K562 (cell line): ENCODE results near the gene GALNT7. TPM values are rescaled to one million over a fixed set of nuclear protein-coding genes. Genes with fewer than 3 reads are reported as not detected.

Experiments used
- ATF7 ChIP-seq: fragments of 450-650 bp; IDR thresholded peaks from 2 replicates; pipeline ENCODE4 v1.7.1; 2014; ENCODE audit warnings: mild to moderate bottlenecking, moderate library complexity
- CSDE1 ChIP-seq, 2 experiments: fragments of 450-650 bp; IDR thresholded peaks; 2 replicates each; pipeline ENCODE4 v1.6.1; 2016; ENCODE audit warnings: mild to moderate bottlenecking in 1 of 2
- HDAC1 ChIP-seq, 2 experiments: fragments of 450-650 bp; IDR thresholded peaks; 2 replicates each; pipeline ENCODE4 v1.6.1; 2016 to 2017; ENCODE audit warnings: inconsistent platforms in 1 of 2, mild to moderate bottlenecking in 1 of 2, moderate library complexity in 1 of 2
- HDAC3 ChIP-seq: fragments of 450-650 bp; IDR thresholded peaks from 2 replicates; pipeline ENCODE4 v1.6.1; 2018; ENCODE audit warnings: borderline replicate concordance, mild to moderate bottlenecking, moderate library complexity; ENCODE audit not compliant: partially characterized antibody
- HNRNPH1 ChIP-seq: fragments of 200-400 bp; formaldehyde crosslinking; optimal IDR thresholded peaks from 2 replicates; pipeline ENCODE3; 2017; ENCODE audit warnings: low read depth, mild to moderate bottlenecking, low read length, moderate library complexity
- JUN ChIP-seq, 2 experiments: sonication (generic) in 1 of 2; formaldehyde crosslinking in 1 of 2; IDR thresholded peaks; 2 replicates each; pipeline versions ENCODE4 v1.6.1 to v1.8.0; 2012 to 2022; ENCODE audit warnings: borderline replicate concordance in 2 of 2, mild to moderate bottlenecking in 2 of 2, improper control_type of control experiment in 1 of 2, low read depth in 1 of 2, low read length in 1 of 2, missing genetic modification reagents in 1 of 2
- KAT2B ChIP-seq: IDR thresholded peaks from one replicate; pipeline ENCODE4 v1.6.1; 2012; ENCODE audit warnings: low read depth, mild to moderate bottlenecking, control low read depth, inconsistent platforms, low read length, moderate library complexity
- NELFE ChIP-seq: IDR thresholded peaks from 2 replicates; pipeline ENCODE4 v1.6.1; 2011; ENCODE audit warnings: mild to moderate bottlenecking; ENCODE audit not compliant: insufficient read depth, insufficient read length
- PTTG1 ChIP-seq: fragments of 450-650 bp; IDR thresholded peaks from 2 replicates; pipeline ENCODE4 v1.6.1; 2016; ENCODE audit warnings: low read depth, mild to moderate bottlenecking, missing genetic modification characterization, missing compliant biosample characterization
- SMARCC2 ChIP-seq: fragments of 450-650 bp; IDR thresholded peaks from 2 replicates; pipeline ENCODE4 v1.6.1; 2017; ENCODE audit warnings: antibody characterized with exemption, moderate library complexity, mild to moderate bottlenecking, low read depth
- TEAD4 ChIP-seq, 2 experiments: sonication (generic) in 1 of 2; formaldehyde crosslinking in 1 of 2; IDR thresholded peaks; 2 replicates each; pipeline versions ENCODE4 v1.6.1 to v1.8.0; 2012 to 2022; ENCODE audit warnings: borderline replicate concordance in 1 of 2, inconsistent platforms in 1 of 2, low read length in 1 of 2, mild to moderate bottlenecking in 1 of 2, missing genetic modification reagents in 1 of 2
- YY1 ChIP-seq, 3 experiments: IDR thresholded peaks; 2 replicates each; pipeline ENCODE4 v1.6.1; 2011; ENCODE audit warnings: low read length in 2 of 3, mild to moderate bottlenecking in 2 of 3, moderate library complexity in 2 of 3, borderline replicate concordance in 1 of 3, control low read depth in 1 of 3, low read depth in 1 of 3; ENCODE audit not compliant: insufficient read depth in 3 of 3, insufficient replicate concordance in 2 of 3, control insufficient read depth in 1 of 3, insufficient read length in 1 of 3; ENCODE audit errors: extremely low read depth in 1 of 3
- ZNF717 ChIP-seq: fragments of 250-450 bp; sonication (Bioruptor Pico); IDR thresholded peaks from 2 replicates; pipeline ENCODE4 v1.5.0; 2021
- polyA plus RNA-seq, 8 experiments: library from polyadenylated mRNA; depleted of rRNA in 4 of 8; stranded (reverse) in 5 of 8; unstranded in 3 of 8; fragments of >200 nt; fragmentation: Nextera tagmentation in 2 of 8; fragmentation: Illumina TruSeq in 1 of 8; extraction: Ambion mirVana in 2 of 8; extraction: Trizol in 1 of 8; gene quantifications; 2 replicates each; pipeline versions ENCODE4 v1.2.1 to v1.2.3, GENCODE V29; 2011 to 2014; ENCODE audit warnings: inconsistent platforms in 1 of 8, missing spikeins in 1 of 8
- total RNA-seq, 7 experiments: library from RNA; depleted of rRNA in 6 of 7; stranded (reverse); fragments of >200 nt in 6 of 7; fragmentation: Illumina TruSeq in 2 of 7; extraction: Trizol in 2 of 7; gene quantifications; 2 replicates each; pipeline versions ENCODE4 v1.2.1 to v1.2.3, GENCODE V29; 2011 to 2021; ENCODE audit warnings: low replicate concordance in 1 of 7
- TF ChIP-seq, protein P1 (sequence below): IDR thresholded peaks from 2 replicates; pipeline ENCODE4 v1.6.1; 2016; ENCODE audit warnings: missing genetic modification characterization, missing compliant biosample characterization
- TF ChIP-seq, protein P2 (sequence below), 2 experiments: fragments of 450-650 bp; IDR thresholded peaks; 2 replicates each; pipeline ENCODE4 v1.6.1; 2018; ENCODE audit warnings: mild to moderate bottlenecking in 2 of 2, low read depth in 1 of 2; ENCODE audit not compliant: partially characterized antibody in 2 of 2
- TF ChIP-seq, protein P3 (sequence below): fragments of 450-650 bp; IDR thresholded peaks from 2 replicates; pipeline ENCODE4 v1.6.1; 2016; ENCODE audit warnings: missing biosample characterization, missing genetic modification characterization

Gene GALNT7
- total and polyA plus RNA-seq, 9 of the 15 experiments (the other 6 are each of a cell fraction or from before 2014, with no cell fraction given): 16.7 to 38.7 (median 31.1) TPM

DNA sequence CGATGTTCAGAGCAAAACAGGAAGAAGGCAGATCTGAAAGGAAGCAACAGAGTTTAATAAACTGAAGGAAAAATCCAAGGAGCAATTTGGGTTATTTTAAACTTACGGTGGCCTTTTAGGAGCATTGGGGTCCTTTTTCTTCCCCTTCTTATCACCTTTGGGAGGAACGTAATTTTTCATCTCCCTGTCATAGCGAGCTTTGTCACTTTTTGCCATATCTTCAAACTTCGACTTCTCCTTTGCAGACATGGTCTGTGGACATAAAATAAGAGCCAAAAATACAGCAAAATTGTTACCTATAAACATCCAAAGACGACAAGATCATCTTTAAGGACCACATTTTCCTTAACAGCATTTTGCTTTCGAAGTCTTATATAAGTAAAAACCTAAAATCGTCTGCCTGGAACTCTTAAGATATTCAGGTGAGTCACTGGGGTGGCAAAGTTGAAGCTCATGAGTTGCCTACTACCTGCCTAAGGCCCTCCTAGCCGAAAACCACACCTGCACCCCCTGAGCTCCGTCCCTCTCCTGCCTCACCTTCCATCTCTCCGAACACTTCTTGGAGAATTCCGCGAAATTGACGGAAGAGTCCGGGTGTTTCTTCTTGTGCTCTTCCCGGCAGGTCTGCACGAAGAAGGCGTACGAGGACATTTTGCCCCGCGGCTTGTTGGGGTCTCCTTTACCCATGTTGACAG, 164.5 kb downstream of the GALNT7 start (continued):
- TF ChIP-seq YY1 (IDR thresholded peaks at IDR 0.05; ENCODE audit: borderline replicate concordance in 1 of 3, control insufficient read depth in 1 of 3, extremely low read depth in 1 of 3, insufficient read depth in 3 of 3, insufficient read length in 1 of 3, insufficient replicate concordance in 2 of 3, low read depth in 1 of 3, low read length in 2 of 3): no peak
- TF ChIP-seq, protein P1, sequence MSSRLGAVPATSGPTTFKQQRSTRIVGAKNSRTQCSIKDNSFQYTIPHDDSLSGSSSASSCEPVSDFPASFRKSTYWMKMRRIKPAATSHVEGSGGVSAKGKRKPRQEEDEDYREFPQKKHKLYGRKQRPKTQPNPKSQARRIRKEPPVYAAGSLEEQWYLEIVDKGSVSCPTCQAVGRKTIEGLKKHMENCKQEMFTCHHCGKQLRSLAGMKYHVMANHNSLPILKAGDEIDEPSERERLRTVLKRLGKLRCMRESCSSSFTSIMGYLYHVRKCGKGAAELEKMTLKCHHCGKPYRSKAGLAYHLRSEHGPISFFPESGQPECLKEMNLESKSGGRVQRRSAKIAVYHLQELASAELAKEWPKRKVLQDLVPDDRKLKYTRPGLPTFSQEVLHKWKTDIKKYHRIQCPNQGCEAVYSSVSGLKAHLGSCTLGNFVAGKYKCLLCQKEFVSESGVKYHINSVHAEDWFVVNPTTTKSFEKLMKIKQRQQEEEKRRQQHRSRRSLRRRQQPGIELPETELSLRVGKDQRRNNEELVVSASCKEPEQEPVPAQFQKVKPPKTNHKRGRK (tag): no peak
- TF ChIP-seq KAT2B: no peak
- TF ChIP-seq TEAD4 (IDR thresholded peaks at IDR 0.05; ENCODE audit: low read length): peak; percentile 11; the same call in 1 of the 2 replicates
- no peak for TF ChIP-seq TEAD4 (CRISPR knock-in tag; IDR thresholded peaks at IDR 0.05; ENCODE audit: borderline replicate concordance)
- TF ChIP-seq PTTG1 (tag): no peak
- TF ChIP-seq ATF7: no peak
- no peak for TF ChIP-seq ZNF717 (CRISPR knock-in tag)
- TF ChIP-seq HNRNPH1: no peak
- TF ChIP-seq, protein P2, sequence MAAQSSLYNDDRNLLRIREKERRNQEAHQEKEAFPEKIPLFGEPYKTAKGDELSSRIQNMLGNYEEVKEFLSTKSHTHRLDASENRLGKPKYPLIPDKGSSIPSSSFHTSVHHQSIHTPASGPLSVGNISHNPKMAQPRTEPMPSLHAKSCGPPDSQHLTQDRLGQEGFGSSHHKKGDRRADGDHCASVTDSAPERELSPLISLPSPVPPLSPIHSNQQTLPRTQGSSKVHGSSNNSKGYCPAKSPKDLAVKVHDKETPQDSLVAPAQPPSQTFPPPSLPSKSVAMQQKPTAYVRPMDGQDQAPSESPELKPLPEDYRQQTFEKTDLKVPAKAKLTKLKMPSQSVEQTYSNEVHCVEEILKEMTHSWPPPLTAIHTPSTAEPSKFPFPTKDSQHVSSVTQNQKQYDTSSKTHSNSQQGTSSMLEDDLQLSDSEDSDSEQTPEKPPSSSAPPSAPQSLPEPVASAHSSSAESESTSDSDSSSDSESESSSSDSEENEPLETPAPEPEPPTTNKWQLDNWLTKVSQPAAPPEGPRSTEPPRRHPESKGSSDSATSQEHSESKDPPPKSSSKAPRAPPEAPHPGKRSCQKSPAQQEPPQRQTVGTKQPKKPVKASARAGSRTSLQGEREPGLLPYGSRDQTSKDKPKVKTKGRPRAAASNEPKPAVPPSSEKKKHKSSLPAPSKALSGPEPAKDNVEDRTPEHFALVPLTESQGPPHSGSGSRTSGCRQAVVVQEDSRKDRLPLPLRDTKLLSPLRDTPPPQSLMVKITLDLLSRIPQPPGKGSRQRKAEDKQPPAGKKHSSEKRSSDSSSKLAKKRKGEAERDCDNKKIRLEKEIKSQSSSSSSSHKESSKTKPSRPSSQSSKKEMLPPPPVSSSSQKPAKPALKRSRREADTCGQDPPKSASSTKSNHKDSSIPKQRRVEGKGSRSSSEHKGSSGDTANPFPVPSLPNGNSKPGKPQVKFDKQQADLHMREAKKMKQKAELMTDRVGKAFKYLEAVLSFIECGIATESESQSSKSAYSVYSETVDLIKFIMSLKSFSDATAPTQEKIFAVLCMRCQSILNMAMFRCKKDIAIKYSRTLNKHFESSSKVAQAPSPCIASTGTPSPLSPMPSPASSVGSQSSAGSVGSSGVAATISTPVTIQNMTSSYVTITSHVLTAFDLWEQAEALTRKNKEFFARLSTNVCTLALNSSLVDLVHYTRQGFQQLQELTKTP (IDR thresholded peaks at IDR 0.05; ENCODE audit: low read depth in 1 of 2, partially characterized antibody in 2 of 2): peak in 1 of 2 experiments; percentile 21
- peak in 1 of 2 experiments; percentile 20; a peak in 1 of 4 replicates for TF ChIP-seq HDAC1 (IDR thresholded peaks at IDR 0.05)
- TF ChIP-seq CSDE1 (IDR thresholded peaks at IDR 0.05): no peak
- TF ChIP-seq JUN (IDR thresholded peaks at IDR 0.05; ENCODE audit: borderline replicate concordance, low read depth, low read length): no peak
- no peak for TF ChIP-seq JUN (CRISPR knock-in tag; IDR thresholded peaks at IDR 0.05; ENCODE audit: borderline replicate concordance)
- peak; percentile 4 for TF ChIP-seq HDAC3
- no peak for TF ChIP-seq SMARCC2
- TF ChIP-seq, protein P3, sequence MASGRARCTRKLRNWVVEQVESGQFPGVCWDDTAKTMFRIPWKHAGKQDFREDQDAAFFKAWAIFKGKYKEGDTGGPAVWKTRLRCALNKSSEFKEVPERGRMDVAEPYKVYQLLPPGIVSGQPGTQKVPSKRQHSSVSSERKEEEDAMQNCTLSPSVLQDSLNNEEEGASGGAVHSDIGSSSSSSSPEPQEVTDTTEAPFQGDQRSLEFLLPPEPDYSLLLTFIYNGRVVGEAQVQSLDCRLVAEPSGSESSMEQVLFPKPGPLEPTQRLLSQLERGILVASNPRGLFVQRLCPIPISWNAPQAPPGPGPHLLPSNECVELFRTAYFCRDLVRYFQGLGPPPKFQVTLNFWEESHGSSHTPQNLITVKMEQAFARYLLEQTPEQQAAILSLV (tag): no peak
- TF ChIP-seq NELFE: no peak
